Natural killer cell (primary cell): ENCODE data around the gene WNK4. TPM values are rescaled to one million over a fixed set of nuclear protein-coding genes. Genes with fewer than 3 reads are reported as not detected.

ENCODE experiments used
- ATAC-seq, 3 donors: fragments of 150-1000 bp in 2 of 3; fragments of 200-7000 bp in 1 of 3; cut with Tn5 transposase; 1 replicate in 1 of 3; 2 replicates in 2 of 3; pipeline ENCODE4 v1.10.0; 2021; ENCODE audit warnings: mild to moderate bottlenecking in 2 of 3, moderate library complexity in 2 of 3
- DNase-seq, 2 donors: peaks; one replicate each; pipeline versions ENCODE4 v3.0.0 to v3.0.0-alpha.2; 2013 to 2021; ENCODE audit warnings: mixed read lengths in 1 of 2
- H3K27ac ChIP-seq: one replicate; pipeline ENCODE4 v1.5.1; 2013; ENCODE audit warnings: mild to moderate bottlenecking, low read length
- H3K27me3 ChIP-seq: one replicate; pipeline ENCODE4 v1.6.1; 2013; ENCODE audit warnings: low read length; ENCODE audit not compliant: control insufficient read depth, insufficient read depth
- H3K36me3 ChIP-seq: one replicate; pipeline ENCODE4 v1.6.1; 2013; ENCODE audit warnings: low read length; ENCODE audit not compliant: control insufficient read depth, insufficient read depth
- H3K4me1 ChIP-seq: one replicate; pipeline ENCODE4 v1.6.1; 2013; ENCODE audit warnings: low read length; ENCODE audit not compliant: control insufficient read depth, insufficient read depth
- H3K4me3 ChIP-seq: one replicate; pipeline ENCODE4 v1.5.1; 2013; ENCODE audit warnings: low read length
- H3K9me3 ChIP-seq: one replicate; pipeline ENCODE4 v1.6.1; 2013; ENCODE audit warnings: low read length; ENCODE audit not compliant: control insufficient read depth, insufficient read depth
- H3K27ac Mint-ChIP-seq, 2 donors: one replicate each; pipeline ENCODE4 v1.8.0; 2022; ENCODE audit warnings: mild to moderate bottlenecking in 2 of 2, mixed read lengths in 2 of 2, moderate library complexity in 1 of 2
- H3K27me3 Mint-ChIP-seq, 2 donors: one replicate each; pipeline ENCODE4 v1.8.0; 2022; ENCODE audit warnings: low read depth in 2 of 2, mixed read lengths in 2 of 2
- H3K36me3 Mint-ChIP-seq: one replicate; pipeline ENCODE4 v1.8.0; 2022; ENCODE audit warnings: mixed read lengths
- H3K4me1 Mint-ChIP-seq, 2 donors: one replicate each; pipeline ENCODE4 v1.8.0; 2022; ENCODE audit warnings: mixed read lengths in 2 of 2
- H3K4me3 Mint-ChIP-seq: one replicate; pipeline ENCODE4 v1.8.0; 2022; ENCODE audit warnings: mild to moderate bottlenecking, moderate library complexity, mixed read lengths
- H3K9me3 Mint-ChIP-seq, 2 donors: one replicate each; pipeline ENCODE4 v1.8.0; 2022; ENCODE audit warnings: mixed read lengths in 2 of 2
- CTCF ChIP-seq: fragments of 200-600 bp; IDR thresholded peaks from one replicate; pipeline ENCODE4 v1.8.0; 2022; ENCODE audit warnings: antibody characterized with exemption
- WGBS: methylation state at CpG from one replicate; pipeline ENCODE4 v1.1.7; 2013; ENCODE audit warnings: missing lambda C conversion rate; ENCODE audit not compliant: insufficient coverage; 5-methylcytosine and 5-hydroxymethylcytosine counted together
- intact Hi-C: fragments of 100-400 bp; cut with micrococcal nuclease; formaldehyde crosslinking; loops from one replicate; pipeline ENCODE4 v1.14.2; 2022
- total RNA-seq, 4 donors: library from RNA; stranded (reverse); fragments of 120-200 nt in 1 of 4; gene quantifications; one replicate each; pipeline versions ENCODE4 v1.2.3 to v1.2.4, GENCODE V29; 2013 to 2022

Gene WNK4
- total RNA-seq, 3 donors from 2014 or later (not counting 1 experiment from before 2014, with no cell fraction given) = 0.09 to 0.13 TPM; not detected in 1

GRCh38 chr17:42784811-42785592, 4.6 kb downstream of the WNK4 start:
- H3K4me1 Mint-ChIP-seq = peaks cover 0 to 11% of the 10 kb centered on the region in 2 donors
- H3K9me3 Mint-ChIP-seq = no peaks in the 10 kb centered on the region
- DNase-seq (peak in 1 of 2 donors; percentile 27), ATAC-seq (no peak)
- no peak overlapping the region for H3K27ac Mint-ChIP-seq
- H3K9me3 ChIP-seq = no peaks in the 10 kb centered on the region
- H3K27me3 ChIP-seq = peaks cover 37% of the 10 kb centered on the region
- 9% methylated on average over 51 of the region's 52 CpGs for WGBS
- H3K4me1 ChIP-seq = peaks cover 8% of the 10 kb centered on the region
- no peak for TF ChIP-seq CTCF
- H3K4me3 Mint-ChIP-seq = no peak overlapping the region
- no peak overlapping the region for H3K4me3 ChIP-seq
- no peaks in the 10 kb centered on the region for H3K36me3 ChIP-seq
- no peaks in the 10 kb centered on the region for H3K36me3 Mint-ChIP-seq
- no peak overlapping the region for H3K27ac ChIP-seq
- intact Hi-C loops = no loop called here
- H3K27me3 Mint-ChIP-seq = peaks cover 49 to 59% of the 10 kb centered on the region in 2 donors

GRCh38 chr17:42787266-42787665, 6.9 kb downstream of the WNK4 start:
- Mint-ChIP-seq H3K27ac (no peak overlapping the region), H3K27me3 (peaks cover 49 to 57% of the 10 kb centered on the region in 2 donors), H3K9me3 (no peaks in the 10 kb centered on the region), H3K4me3 (no peak overlapping the region), H3K36me3 (no peaks in the 10 kb centered on the region), H3K4me1 (peaks cover 0 to 5% of the 10 kb centered on the region in 2 donors)
- no peaks in the 10 kb centered on the region for H3K4me1 ChIP-seq
- no peak for TF ChIP-seq CTCF
- no peak overlapping the region for H3K27ac ChIP-seq
- H3K9me3 ChIP-seq = no peaks in the 10 kb centered on the region
- peaks cover 25% of the 10 kb centered on the region for H3K27me3 ChIP-seq
- 84% methylated on average over 11 of the region's 11 CpGs for WGBS
- no peak for ATAC-seq
- no peak overlapping the region for H3K4me3 ChIP-seq
- DNase-seq = no peak
- intact Hi-C loops = no loop called here
- H3K36me3 ChIP-seq = no peaks in the 10 kb centered on the region

- Histone ChIP-seq H3K36me3 (no peaks in the 10 kb centered on the region), H3K27ac (no peak overlapping the region), H3K9me3 (no peaks in the 10 kb centered on the region), H3K27me3 (peaks cover 4% of the 10 kb centered on the region), H3K4me3 (no peak overlapping the region), H3K4me1 (no peaks in the 10 kb centered on the region)
- WGBS = 83% methylated on average over 1 of the region's 2 CpGs
- Mint-ChIP-seq H3K27me3 (peaks cover 14 to 28% of the 10 kb centered on the region in 2 donors), H3K4me1 (peaks cover 0 to 23% of the 10 kb centered on the region in 2 donors), H3K27ac (no peak overlapping the region), H3K9me3 (no peaks in the 10 kb centered on the region), H3K36me3 (no peaks in the 10 kb centered on the region), H3K4me3 (no peak overlapping the region)
- DNase-seq (no peak), ATAC-seq (no peak)
- intact Hi-C loops = no loop called here
- TF ChIP-seq CTCF = no peak
Observed at GRCh38 chr17:42791948-42792347, 11.5 kb downstream of the WNK4 start.
